ENCODE results near the gene CLDN22. TPM values are rescaled to one million over a fixed set of nuclear protein-coding genes. Genes with fewer than 3 reads are reported as not detected.

The CLDN22 gene
- not detected for total RNA-seq

DNA sequence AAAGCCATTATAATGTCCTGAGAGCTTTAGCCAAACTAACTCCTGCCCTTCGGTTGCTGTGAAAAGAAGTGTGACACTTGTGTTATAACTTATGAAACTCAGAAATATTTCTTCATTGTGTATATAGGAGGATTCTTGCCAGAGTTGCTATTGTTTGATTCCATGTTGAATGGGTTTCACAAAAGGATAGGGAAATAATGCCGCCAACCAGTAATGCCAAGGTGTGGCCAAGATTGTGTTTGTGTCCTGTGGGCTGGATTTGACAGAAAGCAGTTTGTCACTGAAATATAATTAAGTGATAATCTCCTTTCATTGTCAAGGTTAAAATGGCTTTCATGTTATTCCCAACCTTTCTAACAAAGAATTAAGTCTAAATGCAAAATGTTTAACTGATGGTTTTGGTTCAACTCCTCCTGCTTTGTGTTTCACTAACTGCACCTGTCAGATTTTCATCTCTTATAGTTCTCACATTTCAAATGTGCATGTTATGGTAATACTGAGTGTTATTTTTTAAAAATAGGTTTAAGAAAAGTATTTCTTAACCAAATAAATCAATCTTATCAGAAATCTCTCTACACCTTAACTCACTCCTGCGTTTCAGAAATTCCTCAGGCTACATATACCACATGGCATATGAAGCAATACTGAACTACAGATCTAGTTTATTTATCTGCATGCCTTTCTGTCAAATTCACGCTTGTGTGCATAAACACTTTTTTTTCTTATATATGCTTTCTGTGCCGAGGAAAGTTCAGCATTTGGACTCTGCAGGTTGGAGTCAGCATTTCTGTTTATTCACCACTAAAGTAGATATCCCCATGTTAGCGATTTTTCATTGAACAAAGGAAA lies at the start of gene CLDN22:
CLDN22 (minus strand) TSS at position 66 of the 849 bp plus-strand sequence; CDS start at position 8, 58 bp downstream.
- ATAC-seq = no peak
- DNase-seq (ENCODE audit: low spot score) = no peak
- intact Hi-C loops (cut with DNase I) = no loop called here

GRCh38 chr4:183369073-183369472 lies 49.0 kb upstream of the CLDN22 start:
- no peak for ATAC-seq
- intact Hi-C loops (cut with DNase I) = no loop called here
- DNase-seq (ENCODE audit: low spot score) = no peak

DNA sequence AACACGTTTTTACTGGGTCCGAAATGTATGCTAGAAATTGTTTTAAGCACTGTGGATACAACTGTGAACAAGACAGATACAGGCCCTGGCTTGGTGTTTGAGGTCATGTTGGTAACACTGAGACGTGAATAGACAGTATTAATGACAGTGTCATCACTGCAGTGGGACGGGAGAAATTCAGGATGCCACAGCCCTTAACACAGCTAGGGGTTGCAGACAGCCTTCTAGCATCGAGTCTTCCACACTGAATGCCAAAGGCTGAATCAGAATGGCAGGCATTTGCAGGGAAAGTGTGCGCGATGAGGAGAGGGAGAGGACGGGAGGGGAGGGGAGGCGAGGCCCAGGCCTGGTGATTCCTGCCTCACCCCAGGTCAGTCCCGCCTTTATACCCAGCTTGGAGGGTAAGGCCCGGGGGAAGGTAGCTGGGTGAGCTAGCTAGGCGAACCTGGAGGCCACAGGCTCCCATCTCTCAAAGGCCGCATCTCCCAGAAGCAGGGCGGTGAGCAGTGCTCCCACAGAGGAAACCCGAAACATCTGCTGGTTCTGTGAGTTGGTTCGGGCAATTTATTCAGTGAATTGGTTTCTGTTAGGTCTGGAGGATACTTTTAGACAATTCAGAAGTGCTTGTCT lies 46.2 kb upstream of the CLDN22 start:
- no peak for ATAC-seq
- intact Hi-C loops (cut with DNase I) = no loop called here
- DNase-seq (ENCODE audit: low spot score) = peak; percentile 9

DNA sequence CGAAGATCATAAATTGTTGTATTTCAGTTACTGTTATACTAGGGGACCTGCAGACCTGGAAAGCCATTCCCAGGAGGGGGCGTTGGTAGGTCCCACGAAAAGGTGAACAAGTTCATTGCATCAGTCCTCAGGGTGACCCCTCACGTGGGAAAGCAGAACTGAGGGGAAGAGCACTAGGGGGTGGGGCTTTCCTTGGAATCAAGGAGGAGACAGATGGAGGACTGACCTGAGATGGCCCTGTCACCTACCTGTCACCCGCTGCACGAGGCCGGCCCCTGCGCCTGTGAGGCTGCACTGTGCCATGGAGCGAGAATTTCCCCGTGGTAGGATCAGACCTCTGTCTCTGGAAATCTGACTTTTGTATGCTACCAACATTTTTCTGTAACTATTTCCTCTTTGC lies 43.9 kb upstream of the CLDN22 start:
- peak; percentile 25 for DNase-seq (ENCODE audit: low spot score)
- intact Hi-C loops (cut with DNase I) = no loop called here
- no peak for ATAC-seq

- no peak for ATAC-seq
- DNase-seq (ENCODE audit: low spot score) = peak; percentile 19
- intact Hi-C loops (cut with DNase I) = no loop called here
These were observed 43.0 kb upstream of the CLDN22 start for GRCh38 chr4:183362916-183363542.

GRCh38 chr4:183362036-183362435 lies 42.0 kb upstream of the CLDN22 start:
- ATAC-seq (no peak), DNase-seq (ENCODE audit: low spot score) (no peak)
- intact Hi-C loops (cut with DNase I) = no loop called here

DNA sequence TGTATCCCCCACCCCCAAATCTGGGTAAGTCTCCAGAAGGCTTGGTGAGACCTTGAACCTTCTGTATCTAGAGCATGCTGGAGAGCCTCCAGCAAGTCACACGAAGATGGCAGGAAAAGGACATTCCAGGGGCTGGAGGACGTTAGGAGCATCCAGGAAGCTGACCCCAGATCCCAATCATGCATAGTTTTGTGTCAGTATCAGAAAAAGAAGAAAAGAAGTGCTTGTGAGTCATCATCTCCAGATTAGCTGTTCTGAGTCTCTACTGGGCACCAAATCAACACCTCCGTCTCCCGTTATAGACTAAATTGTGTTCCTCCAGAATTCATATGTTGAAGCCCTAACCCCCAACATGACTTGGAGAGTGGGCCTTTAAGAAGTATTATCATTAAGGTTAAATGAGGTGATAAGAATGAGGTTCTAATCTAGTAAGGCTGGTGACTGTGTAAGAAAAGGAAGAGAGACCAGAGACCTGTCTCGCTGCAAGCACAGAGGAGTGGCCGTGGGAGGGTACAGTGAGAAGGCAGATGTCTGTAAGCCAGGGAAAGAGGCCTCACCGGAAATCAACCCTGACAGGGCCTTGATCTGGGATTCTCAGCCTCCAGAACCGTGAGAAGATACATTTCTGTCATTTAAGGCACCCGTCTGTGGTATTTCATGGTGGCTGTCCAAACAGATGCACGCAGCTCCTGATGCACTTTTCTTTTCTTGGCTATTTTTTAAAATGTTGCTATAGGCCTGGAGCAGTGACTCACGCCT lies 40.3 kb upstream of the CLDN22 start:
- ATAC-seq = no peak

DNA sequence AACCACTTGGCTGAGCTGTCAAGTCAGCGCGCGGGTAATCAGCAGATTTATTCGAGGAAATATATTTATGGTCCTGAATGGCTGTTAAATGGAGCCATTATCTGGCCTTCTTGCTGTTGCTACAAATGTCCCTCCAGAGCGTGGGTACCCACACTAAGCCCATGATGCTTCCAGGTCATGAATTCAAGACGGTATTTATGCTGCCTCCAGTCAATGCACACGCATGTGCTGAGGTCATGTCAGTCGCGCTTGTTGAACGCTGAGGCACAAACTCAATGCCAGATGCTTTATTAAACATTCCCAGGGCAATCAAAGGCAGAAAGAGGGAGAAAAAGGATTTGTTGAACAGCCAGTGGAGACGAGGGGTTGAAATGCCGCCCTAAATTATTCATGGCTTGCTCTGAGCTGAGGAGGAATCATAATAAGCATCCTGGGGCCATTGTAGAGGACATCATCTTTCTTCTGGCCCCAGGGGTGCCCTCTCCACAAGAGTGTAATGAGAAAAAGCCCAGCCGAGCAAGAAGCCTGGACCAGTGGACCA lies 38.2 kb upstream of the CLDN22 start:
- intact Hi-C loops (cut with DNase I) = no loop called here

More for the DNA sequence above, 40.3 kb upstream of the CLDN22 start:
- intact Hi-C loops (cut with DNase I) = no loop called here
- DNase-seq (ENCODE audit: low spot score) = no peak

GRCh38 chr4:183356931-183357675 lies 37.0 kb upstream of the CLDN22 start:
- intact Hi-C loops (cut with DNase I) = no loop called here

More for the DNA sequence above, 38.2 kb upstream of the CLDN22 start:
- no peak for ATAC-seq
- DNase-seq (ENCODE audit: low spot score) = no peak

DNA sequence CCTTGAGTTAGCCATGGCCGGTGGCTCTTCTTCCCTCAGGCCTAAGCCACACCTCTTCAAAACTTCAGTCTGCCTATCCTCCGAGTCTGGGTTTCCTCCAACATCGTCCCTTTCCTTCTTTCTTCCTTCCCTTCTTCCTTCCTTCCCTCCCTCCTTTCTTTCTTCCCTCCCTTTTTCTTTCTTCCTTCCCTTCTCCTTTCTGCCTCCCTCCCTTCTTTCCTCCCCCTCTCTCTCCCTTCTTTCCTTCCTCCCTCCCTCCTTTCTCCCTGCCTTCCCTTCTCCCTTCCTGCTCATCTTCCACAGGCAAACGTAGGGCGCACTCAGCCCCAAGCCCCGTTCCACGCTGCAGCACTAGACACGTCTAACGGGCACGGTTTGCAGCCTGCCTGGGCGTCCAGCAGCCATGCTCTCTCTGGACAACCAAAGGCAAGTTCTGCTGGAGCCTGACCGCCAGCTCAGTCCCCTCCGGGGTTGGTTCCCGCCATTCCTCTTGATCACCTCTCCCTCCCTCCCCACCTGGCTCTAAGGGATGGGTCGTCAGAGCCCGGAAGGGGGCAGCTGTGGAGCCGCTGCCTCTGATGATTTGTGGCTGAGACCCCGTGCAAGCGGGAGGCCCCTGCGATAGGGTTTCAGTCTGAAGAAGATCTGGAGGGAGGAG lies 36.2 kb upstream of the CLDN22 start:
- intact Hi-C loops (cut with DNase I) = no loop called here
- ATAC-seq (no peak), DNase-seq (ENCODE audit: low spot score) (peak; percentile 27)

More at GRCh38 chr4:183356931-183357675, 37.0 kb upstream of the CLDN22 start:
- no peak for DNase-seq (ENCODE audit: low spot score)
- ATAC-seq = no peak

GRCh38 chr4:183355405-183355804 lies 35.3 kb upstream of the CLDN22 start:
- DNase-seq (ENCODE audit: low spot score) (no peak), ATAC-seq (no peak)
- intact Hi-C loops (cut with DNase I) = no loop called here

- DNase-seq (ENCODE audit: low spot score) (no peak), ATAC-seq (no peak)
- intact Hi-C loops (cut with DNase I) = no loop called here
These were observed 34.1 kb upstream of the CLDN22 start for GRCh38 chr4:183354219-183354618.

GRCh38 chr4:183353557-183353956 lies 33.5 kb upstream of the CLDN22 start:
- intact Hi-C loops (cut with DNase I) = no loop called here
- DNase-seq (ENCODE audit: low spot score) = peak; percentile 7

GRCh38 chr4:183352546-183352945 lies 32.5 kb upstream of the CLDN22 start:
- DNase-seq (ENCODE audit: low spot score) (peak; percentile 7), ATAC-seq (no peak)
- intact Hi-C loops (cut with DNase I) = no loop called here

More at GRCh38 chr4:183353557-183353956, 33.5 kb upstream of the CLDN22 start:
- no peak for ATAC-seq

DNA sequence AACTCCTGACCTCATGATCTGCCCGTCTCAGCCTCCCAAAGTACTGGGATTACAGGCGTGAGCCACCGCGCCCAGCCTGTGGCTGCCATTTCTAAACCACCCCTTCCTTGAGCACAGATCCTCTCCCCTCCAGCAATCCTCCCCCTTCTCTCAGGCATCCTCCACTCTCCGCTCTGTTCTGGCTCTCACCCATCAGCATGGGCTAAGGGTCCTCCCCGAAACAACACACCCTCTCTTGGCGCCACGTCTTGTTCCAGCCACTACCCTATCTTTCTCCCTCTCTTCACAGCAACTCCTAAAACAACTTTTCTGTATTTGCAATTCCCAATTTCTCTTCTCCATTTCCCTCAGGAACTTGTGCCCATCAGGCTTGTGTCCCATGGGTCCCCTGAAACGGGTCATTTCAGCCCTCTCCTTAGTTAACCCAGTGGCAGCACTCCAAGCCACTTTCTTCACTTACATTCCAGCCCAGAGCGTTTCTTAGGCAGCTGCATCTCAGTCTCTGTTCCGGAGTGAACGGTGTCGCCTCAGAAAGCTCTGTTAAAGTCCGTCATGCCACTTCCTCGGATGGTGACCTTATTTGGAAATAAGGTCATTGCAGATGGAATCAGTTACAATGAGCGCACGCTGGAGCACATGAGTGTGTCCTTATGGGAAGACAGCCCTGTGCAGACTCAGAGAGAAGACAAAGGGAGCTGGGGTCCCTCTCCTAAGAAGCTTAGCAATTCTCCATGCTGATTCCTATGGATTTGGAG lies 30.4 kb upstream of the CLDN22 start:
- intact Hi-C loops (cut with DNase I) = no loop called here
- DNase-seq (ENCODE audit: low spot score) = peak; percentile 18
- no peak for ATAC-seq

GRCh38 chr4:183349673-183350072 lies 29.6 kb upstream of the CLDN22 start:
- peak; percentile 25 for DNase-seq (ENCODE audit: low spot score)
- ATAC-seq = no peak
- intact Hi-C loops (cut with DNase I) = no loop called here
